Bronchial epithelial cell (primary cell): ENCODE measurements around the gene KRT23. TPM values are rescaled to one million over a fixed set of nuclear protein-coding genes. Genes with fewer than 3 reads are reported as not detected.

Experiments used
- DNase-seq: peaks from one replicate; pipeline ENCODE4 v3.0.0-alpha.2; 2010; ENCODE audit warnings: low read depth
- FAIRE-seq: peaks from 2 replicates; lab custom pipeline; 2011; peaks lifted over from hg19 to GRCh38; lab: Jason Lieb, UNC
- H3K27me3 ChIP-seq: 2 replicates; pipeline ENCODE4 v1.5.1; 2011; ENCODE audit warnings: low read length; ENCODE audit not compliant: control insufficient read depth, insufficient read depth
- H3K36me3 ChIP-seq: 2 replicates; pipeline ENCODE4 v1.5.1; 2011; ENCODE audit warnings: low read length; ENCODE audit not compliant: control insufficient read depth, insufficient read depth
- H3K4me3 ChIP-seq: 2 replicates; pipeline ENCODE4 v1.5.1; 2011; ENCODE audit warnings: mild to moderate bottlenecking, low read depth, low read length, control low read depth
- CTCF ChIP-seq: IDR thresholded peaks from 2 replicates; pipeline ENCODE4 v1.5.1; 2011; ENCODE audit warnings: mild to moderate bottlenecking, moderate library complexity, low read length, control low read depth, inconsistent platforms; ENCODE audit not compliant: insufficient read depth, severe bottlenecking
- total RNA-seq: library from RNA; depleted of rRNA; stranded (reverse); fragments of >200 nt; gene quantifications from 2 replicates; pipeline ENCODE4 v1.2.1, GENCODE V29; 2014

KRT23 gene
- total RNA-seq, 1 donor from 2014 or later = 12.9 TPM

DNA sequence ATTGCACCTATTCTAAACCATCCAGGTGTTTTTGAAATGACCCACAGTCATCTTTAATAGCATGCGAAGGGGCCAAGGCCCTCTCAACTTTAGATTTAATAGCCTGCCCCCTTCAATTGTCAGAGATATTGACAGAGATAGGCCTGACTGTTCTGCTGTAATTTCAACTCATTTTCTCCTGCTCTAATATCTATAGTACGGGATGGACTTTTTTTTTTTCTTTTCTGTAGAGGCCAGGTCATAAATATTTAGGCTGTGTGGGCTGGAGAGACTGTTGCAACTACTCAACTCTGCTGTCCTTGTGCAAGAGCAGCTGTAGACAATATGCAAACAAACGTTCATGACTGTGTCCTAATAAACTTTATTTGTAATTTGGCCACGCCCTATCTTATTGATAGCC is 27.7 kb downstream of the KRT23 start:
- no peak for FAIRE-seq
- TF ChIP-seq CTCF = no peak
- no peaks in the 10 kb centered on the region for H3K27me3 ChIP-seq
- peak; percentile 86 for DNase-seq
- no peaks in the 10 kb centered on the region for H3K36me3 ChIP-seq
- H3K4me3 ChIP-seq = no peak overlapping the region

DNA sequence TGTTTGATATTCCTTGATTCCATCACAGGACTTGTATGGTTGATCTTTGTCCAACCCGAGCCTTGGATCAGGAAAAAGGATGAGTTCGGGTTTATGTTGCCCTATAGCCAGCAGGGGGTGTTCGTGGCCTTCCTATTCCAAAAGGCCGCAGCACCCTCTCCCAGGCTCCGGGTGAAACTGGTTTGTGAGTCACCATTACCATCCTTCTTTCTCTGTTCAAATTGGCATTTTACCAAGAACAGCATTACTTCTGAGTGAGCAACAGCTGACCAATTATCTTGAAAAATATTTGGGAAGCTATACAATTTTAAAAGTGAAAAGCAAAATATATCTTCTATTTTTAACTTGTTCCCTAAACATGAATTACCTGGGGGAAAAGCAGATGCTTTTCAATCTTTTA is 28.1 kb downstream of the KRT23 start:
- no peaks in the 10 kb centered on the region for H3K27me3 ChIP-seq
- H3K4me3 ChIP-seq = no peak overlapping the region
- no peaks in the 10 kb centered on the region for H3K36me3 ChIP-seq
- TF ChIP-seq CTCF = peak; percentile 69
- FAIRE-seq (no peak), DNase-seq (peak; percentile 93)

DNA sequence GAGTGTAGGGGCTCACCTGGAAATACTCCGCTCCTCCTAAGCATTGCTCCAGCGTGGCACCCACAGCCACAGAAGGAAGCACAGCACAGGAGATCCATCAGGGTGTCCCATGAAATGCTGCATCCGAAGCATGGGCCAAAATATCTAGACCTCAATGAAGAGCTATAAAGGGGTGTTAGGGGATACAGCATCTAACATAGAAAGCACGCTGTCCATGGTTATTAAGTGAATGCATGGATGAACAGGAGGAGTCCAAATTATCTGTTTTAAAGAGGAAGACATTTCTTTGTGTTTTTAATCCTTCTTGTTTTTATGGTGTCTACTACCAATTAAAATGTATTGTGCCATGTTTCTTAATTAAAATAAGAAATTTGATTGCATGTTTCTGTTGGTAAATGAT is 30.8 kb downstream of the KRT23 start:
- FAIRE-seq = no peak
- no peak for TF ChIP-seq CTCF
- DNase-seq = no peak
- H3K4me3 ChIP-seq = no peak overlapping the region
- no peaks in the 10 kb centered on the region for H3K36me3 ChIP-seq
- no peaks in the 10 kb centered on the region for H3K27me3 ChIP-seq

DNA sequence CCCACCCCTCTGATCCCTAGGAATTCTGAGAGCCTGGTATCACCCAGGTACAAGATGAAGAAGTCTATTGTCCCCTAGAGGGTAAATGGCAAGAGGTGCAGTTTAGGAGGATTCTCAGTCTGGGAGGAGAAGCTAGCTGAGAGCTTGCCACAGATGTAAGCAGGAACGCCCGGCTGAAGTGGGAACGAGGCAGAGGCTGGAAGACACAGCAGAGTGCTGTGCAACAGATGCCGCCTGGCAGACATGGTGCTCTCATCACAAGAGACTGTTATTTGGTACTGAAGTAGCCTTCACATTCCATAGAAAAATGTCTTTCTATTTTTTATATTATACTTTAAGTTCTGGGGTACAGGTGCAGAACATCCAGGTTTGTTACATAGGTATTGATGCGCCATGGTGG is 32.1 kb downstream of the KRT23 start:
- TF ChIP-seq CTCF = no peak
- no peaks in the 10 kb centered on the region for H3K27me3 ChIP-seq
- DNase-seq = no peak
- FAIRE-seq = no peak
- H3K36me3 ChIP-seq = no peaks in the 10 kb centered on the region
- H3K4me3 ChIP-seq = no peak overlapping the region

- Histone ChIP-seq H3K4me3 (no peak overlapping the region), H3K36me3 (no peaks in the 10 kb centered on the region), H3K27me3 (no peaks in the 10 kb centered on the region)
- DNase-seq (peak; percentile 94), FAIRE-seq (no peak)
- no peak for TF ChIP-seq CTCF
Observed at GRCh38 chr17:40903129-40903847, 34.2 kb downstream of the KRT23 start.

GRCh38 chr17:40902498-40902897 is 34.9 kb downstream of the KRT23 start:
- TF ChIP-seq CTCF = no peak
- Histone ChIP-seq H3K4me3 (no peak overlapping the region), H3K27me3 (no peaks in the 10 kb centered on the region), H3K36me3 (no peaks in the 10 kb centered on the region)
- FAIRE-seq (no peak), DNase-seq (no peak)
